Sigmoid colon (tissue), 4 donors: Measurements from ENCODE around the gene AGR3.

Experiments
- CTCF ChIP-seq, 4 experiments: fragments of 450-650 bp in 3 of 4; fragments of 200-600 bp in 1 of 4; IDR thresholded peaks; one replicate each; pipeline ENCODE4 v1.5.1; 2016 to 2019; ENCODE audit warnings: antibody characterized with exemption in 4 of 4, mild to moderate bottlenecking in 3 of 4, moderate library complexity in 2 of 4
- POLR2A ChIP-seq, 2 donors: fragments of 450-650 bp; IDR thresholded peaks; one replicate each; pipeline ENCODE4 v1.6.1; 2016; ENCODE audit warnings: antibody characterized with exemption in 2 of 2, mild to moderate bottlenecking in 2 of 2, moderate library complexity in 2 of 2
- POLR2AphosphoS5 ChIP-seq, 4 donors: sonication (generic); formaldehyde crosslinking; IDR thresholded peaks; one replicate each; pipeline ENCODE4 v1.6.1; 2017; ENCODE audit warnings: antibody characterized with exemption in 4 of 4

- TF ChIP-seq CTCF (IDR thresholded peaks at IDR 0.05) (no peak), POLR2AphosphoS5 (IDR thresholded peaks at IDR 0.05) (no peak), POLR2A (IDR thresholded peaks at IDR 0.05) (no peak)
Observed at GRCh38 chr7:16900209-16900768, 18.5 kb upstream of the AGR3 start.
